GM18508 (cell line): ENCODE data around the gene BEND7.

ENCODE experiments used
- ATAC-seq: cut with Tn5 transposase; IDR thresholded peaks from one replicate; pipeline ENCODE4 v1.9.1; 2021; ENCODE audit warnings: moderate number of reproducible peaks; ENCODE audit not compliant: insufficient read depth, unreplicated experiment

Gene BEND7

DNA sequence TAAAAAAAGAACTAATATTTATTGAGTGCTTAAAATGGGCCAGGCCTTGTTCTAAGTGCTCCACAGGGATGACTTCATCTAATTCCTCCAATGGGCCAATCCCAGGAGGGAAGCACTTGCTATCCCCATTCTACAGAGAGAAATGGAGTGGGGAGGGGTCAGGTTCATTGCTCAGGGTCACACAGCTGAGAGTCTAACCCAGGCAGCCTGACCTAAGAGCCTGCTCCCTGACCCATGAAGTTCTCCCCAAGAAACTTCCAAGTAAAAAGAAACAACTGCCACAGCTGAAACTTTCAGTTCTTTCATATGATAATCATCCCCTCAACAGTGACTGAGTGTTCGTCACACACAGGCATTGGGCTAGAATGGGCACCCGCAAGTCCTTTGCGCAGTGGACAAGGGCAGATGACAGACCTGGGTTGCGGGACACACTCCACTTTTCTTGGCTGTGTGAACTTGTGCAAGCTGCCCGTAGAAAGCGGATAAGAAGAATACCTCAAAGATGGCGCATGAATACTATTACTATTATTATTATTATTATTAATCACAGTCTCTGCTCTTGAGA lies 39.7 kb downstream of the BEND7 start:
- ATAC-seq, result no peak

- no peak for ATAC-seq
Observed at GRCh38 chr10:13485623-13486022, 43.2 kb downstream of the BEND7 start.

DNA sequence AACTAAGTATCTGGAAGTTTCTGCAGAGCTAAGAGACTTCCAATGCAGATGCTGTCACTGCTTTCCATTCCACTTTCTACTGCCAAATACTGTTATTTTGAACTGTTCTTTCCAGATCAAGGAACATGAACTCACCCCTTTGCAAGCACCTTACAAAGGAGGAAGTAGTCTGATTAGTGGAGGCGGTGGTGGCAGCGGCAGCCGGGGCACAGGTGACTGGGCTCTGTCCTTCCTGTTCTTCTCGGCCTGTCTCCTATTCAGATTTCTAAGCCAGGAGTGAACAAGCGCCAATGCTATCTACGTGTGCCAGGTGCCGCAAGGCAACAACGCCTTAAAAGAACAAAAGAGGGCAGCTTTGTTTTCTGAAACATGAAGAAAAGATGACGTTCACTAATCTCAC lies 44.9 kb downstream of the BEND7 start:
- ATAC-seq, result no peak

GRCh38 chr10:13483073-13483472 lies 45.7 kb downstream of the BEND7 start:
- ATAC-seq, result no peak

DNA sequence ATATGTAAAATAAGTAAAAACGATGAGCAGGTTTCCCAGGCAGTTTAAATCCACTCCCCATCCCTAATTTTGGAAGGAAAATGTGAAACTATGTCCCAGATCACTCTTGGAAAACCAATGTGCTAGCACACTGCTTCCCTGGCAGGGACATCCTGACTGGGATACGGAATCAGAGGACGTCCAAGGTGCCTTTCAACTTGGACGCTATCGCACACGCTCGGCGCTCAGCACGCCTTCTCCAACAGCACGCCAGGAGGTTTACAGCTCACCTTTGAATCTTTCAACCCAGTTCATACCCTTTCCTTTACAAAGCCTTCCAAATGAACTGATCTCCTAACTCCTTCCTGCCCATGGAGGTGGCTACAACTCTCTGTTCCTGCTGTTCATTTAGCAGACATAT lies 47.1 kb downstream of the BEND7 start:
- no peak for ATAC-seq

DNA sequence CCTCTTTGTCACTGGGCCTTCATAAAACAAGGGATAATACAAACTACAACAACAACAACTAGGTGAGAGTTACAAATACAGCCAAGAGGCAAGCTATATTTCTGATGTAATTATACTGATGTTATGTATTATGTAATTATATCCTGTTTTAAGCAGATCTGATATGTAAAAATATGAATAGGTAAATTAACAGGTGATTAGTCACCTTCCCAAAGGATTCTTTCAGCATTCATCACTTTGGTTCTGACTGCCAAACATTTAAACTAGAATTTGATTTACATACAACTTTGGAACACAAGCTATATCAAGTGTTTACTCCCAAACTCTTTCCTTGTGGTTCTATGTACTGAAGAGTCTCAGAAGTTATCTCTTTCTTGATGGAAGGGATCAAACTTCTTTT lies 53.7 kb downstream of the BEND7 start:
- no peak for ATAC-seq

DNA sequence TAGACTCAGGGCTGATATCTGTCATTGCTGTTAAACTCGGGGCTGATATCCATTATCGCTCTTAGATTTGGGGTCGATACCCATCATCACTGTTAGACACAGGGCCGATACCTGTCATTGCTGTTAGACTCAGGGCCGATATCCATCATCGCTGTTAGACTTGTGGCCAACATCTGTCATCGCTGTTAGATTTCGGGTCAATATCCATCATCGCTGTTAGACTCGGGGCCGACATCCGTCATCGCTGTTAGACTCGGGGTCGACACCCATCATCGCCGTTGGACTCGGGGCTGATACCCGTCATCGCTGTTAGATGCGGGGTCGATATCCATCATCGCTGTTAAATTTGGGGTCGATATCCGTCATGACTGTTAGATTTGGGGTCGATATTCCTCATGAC lies 54.8 kb downstream of the BEND7 start:
- ATAC-seq, result no peak

- ATAC-seq, result no peak
Observed at GRCh38 chr10:13472359-13472758, 56.5 kb downstream of the BEND7 start.

GRCh38 chr10:13470270-13470669 lies 58.5 kb downstream of the BEND7 start:
- ATAC-seq, result no peak

GRCh38 chr10:13462551-13462950 lies 66.3 kb downstream of the BEND7 start:
- ATAC-seq, result no peak

DNA sequence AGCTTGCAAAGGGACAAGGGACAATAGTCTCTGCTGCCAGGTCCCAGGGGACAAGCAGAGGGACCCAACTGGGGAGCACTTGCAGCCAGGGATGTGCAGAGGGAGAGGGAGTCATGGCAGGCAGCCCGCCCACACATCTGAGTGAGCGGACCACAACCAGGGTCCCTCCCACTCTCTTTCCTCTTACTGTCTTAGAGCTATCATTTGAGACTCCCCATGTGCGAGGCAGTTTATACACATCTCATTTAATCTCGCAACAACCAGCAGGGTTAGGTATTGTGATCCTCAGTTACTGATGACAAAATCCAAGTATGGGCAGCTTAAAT lies 70.2 kb downstream of the BEND7 start:
- ATAC-seq, result no peak

GRCh38 chr10:13457958-13458686 lies 70.7 kb downstream of the BEND7 start:
- no peak for ATAC-seq

DNA sequence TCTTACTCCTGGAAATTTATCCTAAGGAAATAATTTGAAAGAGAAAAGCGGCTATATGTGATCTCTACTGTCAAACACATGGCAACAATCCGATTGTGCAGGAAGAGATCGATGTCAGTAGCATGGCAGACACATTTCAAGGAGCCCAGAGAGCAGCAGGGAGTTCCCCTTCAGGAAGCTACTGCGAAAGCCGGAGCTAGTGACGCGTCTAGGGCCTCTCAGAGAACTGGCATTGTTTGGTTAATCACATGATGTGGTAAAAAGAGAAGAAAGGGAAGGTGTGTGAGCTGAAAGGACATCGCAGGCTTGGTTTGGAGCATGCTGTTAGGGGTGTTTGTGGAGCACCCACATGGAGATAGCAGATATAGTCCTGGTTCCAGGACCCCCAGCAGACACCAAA lies 74.9 kb downstream of the BEND7 start:
- ATAC-seq, result no peak

DNA sequence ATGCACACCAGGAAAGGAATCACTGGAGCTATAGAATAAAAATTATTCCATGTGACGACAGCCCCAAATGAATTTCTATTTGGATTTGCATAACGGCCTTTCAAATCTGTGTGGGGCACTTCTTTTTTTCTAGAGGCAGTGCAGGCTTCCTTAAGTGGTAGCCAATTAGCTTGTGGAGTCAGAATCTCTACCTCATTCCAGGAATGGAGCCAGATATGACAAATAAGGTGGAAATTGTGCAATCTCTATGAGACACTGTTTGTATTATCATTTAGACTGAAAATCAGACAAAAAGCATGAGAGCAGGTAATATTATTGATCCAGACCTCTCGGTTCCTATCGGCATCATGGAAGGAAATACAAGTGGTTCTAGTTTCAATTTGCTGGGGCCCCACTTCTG lies 78.7 kb downstream of the BEND7 start:
- ATAC-seq, result no peak

GRCh38 chr10:13449296-13449695 lies 79.5 kb downstream of the BEND7 start:
- no peak for ATAC-seq

GRCh38 chr10:13448216-13448615 lies 80.6 kb downstream of the BEND7 start:
- ATAC-seq, result no peak

- ATAC-seq, result no peak
Observed at GRCh38 chr10:13445656-13446400, 83.0 kb downstream of the BEND7 start.

GRCh38 chr10:13441476-13441875 lies 87.3 kb downstream of the BEND7 start:
- no peak for ATAC-seq

- ATAC-seq, result no peak
Observed at GRCh38 chr10:13440185-13441061, 88.4 kb downstream of the BEND7 start.

DNA sequence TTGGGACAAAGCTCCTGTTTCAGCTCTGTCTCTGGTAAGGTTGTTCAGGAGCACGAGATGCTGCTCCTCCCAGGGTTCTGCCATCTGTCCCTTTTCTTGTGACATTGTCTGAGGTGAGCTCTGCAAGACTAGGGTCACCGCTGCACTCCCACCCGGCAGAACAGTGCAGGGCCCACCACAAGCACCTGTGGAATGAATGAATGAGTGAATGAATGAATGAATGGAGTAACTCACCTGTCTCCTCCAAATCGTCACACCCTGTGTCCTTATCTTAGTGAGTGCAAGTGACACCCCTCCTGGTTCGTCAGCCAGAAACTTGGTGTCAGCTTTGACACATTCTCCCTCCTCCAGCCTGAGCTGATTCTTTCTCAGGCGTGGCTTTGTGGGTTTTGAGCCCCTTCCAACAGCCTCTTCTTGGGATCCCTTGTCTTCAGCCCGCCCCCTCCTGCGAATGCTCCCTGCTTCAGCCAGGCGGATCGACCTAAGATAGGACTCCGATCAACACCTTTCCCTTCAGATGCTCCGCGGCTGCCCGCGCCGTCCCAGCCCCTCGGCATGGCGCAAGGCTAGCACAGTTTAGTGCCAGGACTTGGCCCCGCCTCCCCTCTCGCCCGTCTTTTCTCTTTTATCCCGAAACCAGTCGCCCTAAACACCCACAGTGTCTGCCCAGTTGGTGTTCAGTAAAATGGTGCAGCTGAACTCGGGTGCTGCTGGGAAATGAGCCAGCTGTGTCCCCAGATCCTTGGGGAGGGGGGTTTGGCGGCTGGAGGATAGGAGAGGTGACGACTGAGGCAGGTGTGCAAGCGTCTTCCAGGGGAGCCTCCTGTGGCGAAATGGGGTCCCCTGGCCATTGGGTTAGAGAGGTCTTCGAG lies 89.3 kb downstream of the BEND7 start:
- no peak for ATAC-seq
